HS-5 (cell line): Measurements from ENCODE around the gene TMEM259.

ENCODE experiments used
- DNase-seq: peaks from one replicate; pipeline ENCODE4 v3.0.0-alpha.2; 2012; ENCODE audit warnings: low read depth

TMEM259 gene

GRCh38 chr19:1055886-1056620 lies 35.1 kb upstream of the TMEM259 start:
- no peak for DNase-seq

- no peak for DNase-seq
These were observed 34.1 kb upstream of the TMEM259 start for GRCh38 chr19:1055028-1055425.

GRCh38 chr19:1054102-1055027 lies 33.4 kb upstream of the TMEM259 start:
- DNase-seq, result no peak

- DNase-seq, result no peak
These were observed 32.5 kb upstream of the TMEM259 start for GRCh38 chr19:1053176-1054101.

- DNase-seq, result no peak
These were observed 31.5 kb upstream of the TMEM259 start for GRCh38 chr19:1052349-1052975.

GRCh38 chr19:1051791-1052190 lies 30.9 kb upstream of the TMEM259 start:
- no peak for DNase-seq

- DNase-seq, result no peak
These were observed 30.3 kb upstream of the TMEM259 start for GRCh38 chr19:1050989-1051788.

GRCh38 chr19:1049800-1050199 lies 28.9 kb upstream of the TMEM259 start:
- no peak for DNase-seq

- DNase-seq, result no peak
These were observed 28.2 kb upstream of the TMEM259 start for GRCh38 chr19:1049106-1049505.

- no peak for DNase-seq
These were observed 26.8 kb upstream of the TMEM259 start for GRCh38 chr19:1047696-1048147.

GRCh38 chr19:1046836-1047695 lies 26.1 kb upstream of the TMEM259 start:
- no peak for DNase-seq

GRCh38 chr19:1046117-1046626 lies 25.2 kb upstream of the TMEM259 start:
- DNase-seq, result no peak

- DNase-seq, result no peak
These were observed 24.3 kb upstream of the TMEM259 start for GRCh38 chr19:1045247-1045603.

- no peak for DNase-seq
These were observed 22.0 kb upstream of the TMEM259 start for GRCh38 chr19:1042689-1043511.

- no peak for DNase-seq
These were observed 21.1 kb upstream of the TMEM259 start for GRCh38 chr19:1041835-1042685.

- no peak for DNase-seq
These were observed 20.4 kb upstream of the TMEM259 start for GRCh38 chr19:1041272-1041834.
